Measurements from ENCODE around the gene ADAP1.
"Not testable (repeated sequence)": the region's sequence is repeated elsewhere in the genome, so short reads cannot be mapped to it uniquely, and the experiment has no call there.

The ADAP1 gene

GRCh38 chr7:960269-960871 lies 5.9 kb upstream of the ADAP1 start:
- no peaks in the 10 kb centered on the region for H3K9me3 ChIP-seq (ENCODE audit: control insufficient read depth, insufficient read depth, low read depth, low read length)
- no peak overlapping the region for H3K4me3 ChIP-seq (ENCODE audit: low read depth, low read length)
- ChIA-PET CTCF (no interaction called here), POLR2A (no interaction called here)
- no peak overlapping the region for H3K27ac ChIP-seq (ENCODE audit: extremely low read depth, low read depth, low read length)
- H3K36me3 ChIP-seq (ENCODE audit: control insufficient read depth in 2 of 2, insufficient read depth in 1 of 2, low read length in 2 of 2) = no peaks in the 10 kb centered on the region
- no peaks in the 10 kb centered on the region for H3K4me1 ChIP-seq (ENCODE audit: control insufficient read depth, insufficient read depth, low read length)
- no peak for TF ChIP-seq ZNF571 (tag by site-specific recombination; IDR thresholded peaks at IDR 0.05)
- TF ChIP-seq WT1 (tag by site-specific recombination; IDR thresholded peaks at IDR 0.05) = no peak
- no peak for TF ChIP-seq ZNF24 (tag by site-specific recombination; IDR thresholded peaks at IDR 0.05)
- TF ChIP-seq ZBTB21 (tag by site-specific recombination; IDR thresholded peaks at IDR 0.05) = no peak
- no peak for TF ChIP-seq IKZF3 (tag by site-specific recombination; IDR thresholded peaks at IDR 0.05)
- no peak for TF ChIP-seq MEIS1 (CRISPR knock-in tag; IDR thresholded peaks at IDR 0.05; ENCODE audit: borderline replicate concordance)
- TF ChIP-seq ZNF23 (tag by site-specific recombination; IDR thresholded peaks at IDR 0.05; ENCODE audit: borderline replicate concordance) = no peak
- TF ChIP-seq ZNF785 (tag by site-specific recombination; IDR thresholded peaks at IDR 0.05) = no peak
- TF ChIP-seq ZNF2 (tag by site-specific recombination; IDR thresholded peaks at IDR 0.05) = no peak
- no peak for TF ChIP-seq TCF7L2 (IDR thresholded peaks at IDR 0.05; ENCODE audit: borderline replicate concordance, low read depth, low read length)
- no peak for TF ChIP-seq ZNF473 (tag by site-specific recombination; IDR thresholded peaks at IDR 0.05)
- no peak for TF ChIP-seq OSR2 (tag by site-specific recombination; IDR thresholded peaks at IDR 0.05)

DNA sequence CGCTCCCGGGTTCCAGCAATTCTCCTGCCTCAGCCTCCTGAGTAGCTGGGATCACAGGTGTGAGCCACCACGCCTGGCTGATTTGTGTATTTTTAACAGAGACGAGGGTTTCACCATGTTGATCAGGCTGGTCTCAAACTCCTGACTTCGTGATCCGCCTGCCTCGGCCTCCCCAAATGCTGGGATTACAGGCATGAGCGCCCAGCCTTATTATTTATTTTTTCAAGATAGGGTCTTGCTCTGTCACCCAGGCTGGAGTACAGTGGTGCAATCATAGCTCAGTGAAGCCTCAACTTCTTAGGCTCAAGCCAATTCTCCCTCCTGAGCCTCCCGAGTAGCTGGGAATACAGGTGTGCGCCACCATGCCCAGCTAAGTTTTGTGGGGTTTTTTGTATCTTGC lies 5.3 kb upstream of the ADAP1 start:
- CTCF ChIA-PET; H3K4me1 ChIP-seq (ENCODE audit: control insufficient read depth, insufficient read depth, low read length); H3K4me3 ChIP-seq (ENCODE audit: low read depth, low read length); POLR2A ChIA-PET; H3K9me3 ChIP-seq (ENCODE audit: control insufficient read depth, insufficient read depth, low read depth, low read length); H3K36me3 ChIP-seq (ENCODE audit: control insufficient read depth in 2 of 2, insufficient read depth in 1 of 2, low read length in 2 of 2); H3K27ac ChIP-seq (ENCODE audit: extremely low read depth, low read depth, low read length): not testable (repeated sequence)

- no peaks in the 10 kb centered on the region for H3K4me1 ChIP-seq (ENCODE audit: control insufficient read depth, insufficient read depth, low read length)
- CTCF ChIA-PET = no interaction called here
- TF ChIP-seq ZNF174 (tag by site-specific recombination; IDR thresholded peaks at IDR 0.05) (no peak), SETDB1 (IDR thresholded peaks at IDR 0.05; ENCODE audit: insufficient read length, low read length) (no peak), ZFP37 (tag by site-specific recombination; IDR thresholded peaks at IDR 0.05) (no peak), SP7 (tag by site-specific recombination; IDR thresholded peaks at IDR 0.05) (no peak), ZNF221 (tag by site-specific recombination; IDR thresholded peaks at IDR 0.05; ENCODE audit: borderline replicate concordance) (no peak), ZNF394 (tag by site-specific recombination; IDR thresholded peaks at IDR 0.05; ENCODE audit: borderline replicate concordance) (no peak), ZNF624 (tag by site-specific recombination; IDR thresholded peaks at IDR 0.05) (no peak), ZNF513 (tag by site-specific recombination; IDR thresholded peaks at IDR 0.05) (no peak), ZNF266 (tag by site-specific recombination; IDR thresholded peaks at IDR 0.05; ENCODE audit: low read depth) (no peak), ZBTB20 (tag by site-specific recombination; IDR thresholded peaks at IDR 0.05) (no peak), ATF2 (tag by site-specific recombination; IDR thresholded peaks at IDR 0.05; ENCODE audit: low read depth) (no peak), SALL2 (tag by site-specific recombination; IDR thresholded peaks at IDR 0.05; ENCODE audit: borderline replicate concordance) (no peak), ZNF248 (tag by site-specific recombination; IDR thresholded peaks at IDR 0.05) (no peak), GLI2 (tag by site-specific recombination; IDR thresholded peaks at IDR 0.05; ENCODE audit: borderline replicate concordance, low read depth) (no peak), ZNF416 (tag by site-specific recombination; IDR thresholded peaks at IDR 0.05) (no peak)
- TF ChIP-seq, protein P1, sequence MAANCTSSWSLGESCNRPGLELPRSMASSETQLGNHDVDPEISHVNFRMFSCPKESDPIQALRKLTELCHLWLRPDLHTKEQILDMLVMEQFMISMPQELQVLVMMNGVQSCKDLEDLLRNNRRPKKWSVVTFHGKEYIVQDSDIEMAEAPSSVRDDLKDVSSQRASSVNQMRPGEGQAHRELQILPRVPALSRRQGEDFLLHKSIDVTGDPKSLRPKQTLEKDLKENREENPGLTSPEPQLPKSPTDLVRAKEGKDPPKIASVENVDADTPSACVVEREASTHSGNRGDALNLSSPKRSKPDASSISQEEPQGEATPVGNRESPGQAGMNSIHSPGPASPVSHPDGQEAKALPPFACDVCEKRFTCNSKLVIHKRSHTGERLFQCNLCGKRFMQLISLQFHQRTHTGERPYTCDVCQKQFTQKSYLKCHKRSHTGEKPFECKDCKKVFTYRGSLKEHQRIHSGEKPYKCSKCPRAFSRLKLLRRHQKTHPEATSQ (tag by site-specific recombination; IDR thresholded peaks at IDR 0.05) = no peak
- H3K4me3 ChIP-seq (ENCODE audit: low read depth, low read length) = no peak overlapping the region
- no peak overlapping the region for H3K27ac ChIP-seq (ENCODE audit: extremely low read depth, low read depth, low read length)
- no peaks in the 10 kb centered on the region for H3K9me3 ChIP-seq (ENCODE audit: control insufficient read depth, insufficient read depth, low read depth, low read length)
- H3K36me3 ChIP-seq (ENCODE audit: control insufficient read depth in 2 of 2, insufficient read depth in 1 of 2, low read length in 2 of 2) = no peaks in the 10 kb centered on the region
- POLR2A ChIA-PET = no interaction called here
Observed at GRCh38 chr7:959271-959670, 4.8 kb upstream of the ADAP1 start.
